Neural progenitor cell (in vitro differentiated cells): ENCODE measurements around the gene FBLIM1. TPM values are rescaled to one million over a fixed set of nuclear protein-coding genes. Genes with fewer than 3 reads are reported as not detected.

Source experiments
- DNase-seq: peaks from one replicate; pipeline ENCODE4 v3.0.0-alpha.2; 2016; ENCODE audit warnings: low spot score
- H2AFZ ChIP-seq: fragments of 200-600 bp; sonication (generic); replicated peaks from 2 replicates; pipeline ENCODE4 v1.6.1; 2016; ENCODE audit warnings: antibody characterized with exemption
- H3F3A ChIP-seq: fragments of 200-600 bp; sonication (generic); 2 replicates; pipeline ENCODE4 v1.6.1; 2016; ENCODE audit warnings: antibody characterized with exemption, low read depth
- H3K27ac ChIP-seq: fragments of 200-600 bp; sonication (generic); 2 replicates; pipeline ENCODE4 v1.5.1; 2016; ENCODE audit warnings: mild to moderate bottlenecking
- H3K27me3 ChIP-seq: fragments of 200-600 bp; sonication (generic); 2 replicates; pipeline ENCODE4 v1.6.1; 2016; ENCODE audit warnings: mild to moderate bottlenecking, moderate library complexity
- H3K36me3 ChIP-seq: fragments of 200-600 bp; sonication (generic); 2 replicates; pipeline ENCODE4 v1.5.1; 2016
- H3K4me1 ChIP-seq: fragments of 200-600 bp; sonication (generic); 2 replicates; pipeline ENCODE4 v1.6.1; 2016; ENCODE audit warnings: mixed run types
- H3K4me2 ChIP-seq: fragments of 200-600 bp; sonication (generic); 2 replicates; pipeline ENCODE4 v1.6.1; 2016
- H3K4me3 ChIP-seq: fragments of 200-600 bp; sonication (generic); 2 replicates; pipeline ENCODE4 v1.5.1; 2016
- H3K79me2 ChIP-seq: fragments of 200-600 bp; sonication (generic); 2 replicates; pipeline ENCODE4 v1.6.1; 2016; ENCODE audit warnings: low read depth
- H3K9ac ChIP-seq: fragments of 200-600 bp; sonication (generic); 2 replicates; pipeline ENCODE4 v1.6.1; 2016
- H3K9me3 ChIP-seq: fragments of 200-600 bp; sonication (generic); 2 replicates; pipeline ENCODE4 v1.5.1; 2016; ENCODE audit warnings: low read depth
- H4K20me1 ChIP-seq: fragments of 200-600 bp; sonication (generic); 2 replicates; pipeline ENCODE4 v1.6.1; 2016; ENCODE audit warnings: low read depth
- H3K27ac Mint-ChIP-seq: 3 replicates; pipeline ENCODE4 v1.8.0; 2021; ENCODE audit warnings: mixed read lengths
- H3K27me3 Mint-ChIP-seq: 2 replicates; pipeline ENCODE4 v1.8.0; 2022; ENCODE audit warnings: low read depth, mild to moderate bottlenecking, inconsistent platforms, moderate library complexity, mixed read lengths; ENCODE audit not compliant: insufficient read depth
- H3K36me3 Mint-ChIP-seq: 3 replicates; pipeline ENCODE4 v1.8.0; 2021; ENCODE audit warnings: mixed read lengths
- H3K4me1 Mint-ChIP-seq: 3 replicates; pipeline ENCODE4 v1.8.0; 2021; ENCODE audit warnings: mixed read lengths
- H3K4me3 Mint-ChIP-seq: 3 replicates; pipeline ENCODE4 v1.8.0; 2021; ENCODE audit warnings: mild to moderate bottlenecking, moderate library complexity, mixed read lengths
- H3K9me3 Mint-ChIP-seq: 3 replicates; pipeline ENCODE4 v1.8.0; 2020; ENCODE audit warnings: mixed read lengths
- CTCF ChIP-seq: fragments of 200-600 bp; sonication (generic); IDR thresholded peaks from 2 replicates; pipeline ENCODE4 v1.5.1; 2017; ENCODE audit warnings: antibody characterized with exemption, mild to moderate bottlenecking
- EZH2 ChIP-seq: fragments of 200-600 bp; sonication (generic); IDR thresholded peaks from 2 replicates; pipeline ENCODE4 v1.6.1; 2017; ENCODE audit warnings: antibody characterized with exemption, mild to moderate bottlenecking, moderate library complexity
- EZH2phosphoT487 ChIP-seq: fragments of 200-600 bp; sonication (generic); IDR thresholded peaks from 2 replicates; pipeline ENCODE4 v1.6.1; 2017; ENCODE audit warnings: antibody characterized with exemption
- total RNA-seq: library from RNA; depleted of rRNA; stranded (reverse); fragments of >200 nt; gene quantifications from 2 replicates; pipeline ENCODE4 v1.2.3, GENCODE V29; 2015; ENCODE audit warnings: low replicate concordance

The FBLIM1 gene
- total RNA-seq, 1 donor from 2014 or later, result 4.7 TPM

GRCh38 chr1:15788624-15789301 lies 30.2 kb downstream of the FBLIM1 start:
- Histone ChIP-seq H3K9me3 (no peaks in the 10 kb centered on the region), H4K20me1 (no peaks in the 10 kb centered on the region), H3K4me2 (no peak overlapping the region), H3F3A (no peaks in the 10 kb centered on the region), H3K36me3 (no peaks in the 10 kb centered on the region), H2AFZ (no peak overlapping the region), H3K27me3 (no peaks in the 10 kb centered on the region), H3K4me3 (no peak overlapping the region), H3K4me1 (no peaks in the 10 kb centered on the region), H3K27ac (no peak overlapping the region), H3K9ac (no peak overlapping the region), H3K79me2 (no peaks in the 10 kb centered on the region)
- no peaks in the 10 kb centered on the region for H3K9me3 Mint-ChIP-seq
- DNase-seq, result no peak
- no peak overlapping the region for H3K27ac Mint-ChIP-seq
- H3K4me1 Mint-ChIP-seq, result peaks cover 14% of the 10 kb centered on the region
- no peak overlapping the region for H3K4me3 Mint-ChIP-seq
- TF ChIP-seq CTCF (no peak), EZH2 (no peak), EZH2phosphoT487 (no peak)
- peaks cover 2% of the 10 kb centered on the region for H3K27me3 Mint-ChIP-seq
- H3K36me3 Mint-ChIP-seq, result no peaks in the 10 kb centered on the region

GRCh38 chr1:15796086-15796462 lies 37.5 kb downstream of the FBLIM1 start:
- Histone ChIP-seq H3K79me2 (no peaks in the 10 kb centered on the region), H2AFZ (no peak overlapping the region), H3F3A (no peaks in the 10 kb centered on the region), H3K4me3 (no peak overlapping the region), H4K20me1 (no peaks in the 10 kb centered on the region), H3K27ac (no peak overlapping the region), H3K9ac (no peak overlapping the region), H3K4me2 (no peak overlapping the region), H3K27me3 (no peaks in the 10 kb centered on the region), H3K9me3 (no peaks in the 10 kb centered on the region), H3K4me1 (peaks cover 6% of the 10 kb centered on the region), H3K36me3 (no peaks in the 10 kb centered on the region)
- Mint-ChIP-seq H3K36me3 (no peaks in the 10 kb centered on the region), H3K4me3 (no peak overlapping the region), H3K4me1 (peaks cover 44% of the 10 kb centered on the region), H3K27ac (no peak overlapping the region), H3K9me3 (no peaks in the 10 kb centered on the region), H3K27me3 (peaks cover 9% of the 10 kb centered on the region)
- peak; percentile 23 for DNase-seq
- TF ChIP-seq CTCF, result no peak
- no peak for TF ChIP-seq EZH2
- TF ChIP-seq EZH2phosphoT487, result no peak

- no peak for DNase-seq
- Mint-ChIP-seq H3K27ac (no peak overlapping the region), H3K4me3 (no peak overlapping the region), H3K36me3 (no peaks in the 10 kb centered on the region), H3K4me1 (peaks cover 44% of the 10 kb centered on the region), H3K9me3 (no peaks in the 10 kb centered on the region), H3K27me3 (peaks cover 9% of the 10 kb centered on the region)
- no peaks in the 10 kb centered on the region for H3F3A ChIP-seq
- H3K4me1 ChIP-seq, result peaks cover 6% of the 10 kb centered on the region
- H3K79me2 ChIP-seq, result no peaks in the 10 kb centered on the region
- H3K36me3 ChIP-seq, result no peaks in the 10 kb centered on the region
- no peak overlapping the region for H3K4me3 ChIP-seq
- H3K9ac ChIP-seq, result no peak overlapping the region
- TF ChIP-seq EZH2, result no peak
- TF ChIP-seq EZH2phosphoT487, result no peak
- TF ChIP-seq CTCF, result no peak
- no peaks in the 10 kb centered on the region for H3K9me3 ChIP-seq
- no peak overlapping the region for H2AFZ ChIP-seq
- no peak overlapping the region for H3K27ac ChIP-seq
- no peak overlapping the region for H3K4me2 ChIP-seq
- no peaks in the 10 kb centered on the region for H3K27me3 ChIP-seq
- H4K20me1 ChIP-seq, result no peaks in the 10 kb centered on the region
These were observed 39.2 kb downstream of the FBLIM1 start for GRCh38 chr1:15797614-15798390.
